Loucy (cell line): ENCODE results near the gene GRPR.
"Not testable (repeated sequence)": the region's sequence is repeated elsewhere in the genome, so short reads cannot be mapped to it uniquely, and the experiment has no call there.

Experiments
- EZH2phosphoT487 ChIP-seq: fragments of 200-600 bp; IDR thresholded peaks from 2 replicates; pipeline ENCODE4 v1.6.1; 2018; ENCODE audit warnings: antibody characterized with exemption, mild to moderate bottlenecking, moderate library complexity, borderline replicate concordance
- TF ChIP-seq, protein P1 (sequence below): fragments of 200-600 bp; sonication (generic); conservative IDR thresholded peaks from 2 replicates; pipeline ENCODE4 v1.5.1; 2014; ENCODE audit warnings: mild to moderate bottlenecking, antibody characterized with exemption, low read length

DNA sequence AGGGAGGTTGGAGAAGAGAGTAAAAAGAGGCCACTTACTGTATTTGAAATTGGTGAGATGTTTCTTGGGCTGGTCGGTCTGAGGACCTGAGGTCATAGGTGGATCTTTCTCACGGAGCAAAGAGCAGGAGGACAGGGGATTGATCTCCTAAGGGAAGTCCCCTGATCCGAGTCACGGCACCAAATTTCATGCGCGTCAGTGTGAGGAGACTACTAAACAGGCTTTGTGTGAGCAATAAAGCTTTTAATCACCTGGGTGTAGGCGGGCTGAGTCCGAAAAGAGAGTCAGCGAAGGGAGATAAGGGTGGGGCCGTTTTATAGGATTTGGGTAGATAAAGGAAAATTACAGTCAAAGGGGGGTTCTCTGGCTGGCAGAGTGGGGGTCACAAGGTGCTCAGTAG is 60.5 kb downstream of the GRPR start:
- TF ChIP-seq, protein P1, sequence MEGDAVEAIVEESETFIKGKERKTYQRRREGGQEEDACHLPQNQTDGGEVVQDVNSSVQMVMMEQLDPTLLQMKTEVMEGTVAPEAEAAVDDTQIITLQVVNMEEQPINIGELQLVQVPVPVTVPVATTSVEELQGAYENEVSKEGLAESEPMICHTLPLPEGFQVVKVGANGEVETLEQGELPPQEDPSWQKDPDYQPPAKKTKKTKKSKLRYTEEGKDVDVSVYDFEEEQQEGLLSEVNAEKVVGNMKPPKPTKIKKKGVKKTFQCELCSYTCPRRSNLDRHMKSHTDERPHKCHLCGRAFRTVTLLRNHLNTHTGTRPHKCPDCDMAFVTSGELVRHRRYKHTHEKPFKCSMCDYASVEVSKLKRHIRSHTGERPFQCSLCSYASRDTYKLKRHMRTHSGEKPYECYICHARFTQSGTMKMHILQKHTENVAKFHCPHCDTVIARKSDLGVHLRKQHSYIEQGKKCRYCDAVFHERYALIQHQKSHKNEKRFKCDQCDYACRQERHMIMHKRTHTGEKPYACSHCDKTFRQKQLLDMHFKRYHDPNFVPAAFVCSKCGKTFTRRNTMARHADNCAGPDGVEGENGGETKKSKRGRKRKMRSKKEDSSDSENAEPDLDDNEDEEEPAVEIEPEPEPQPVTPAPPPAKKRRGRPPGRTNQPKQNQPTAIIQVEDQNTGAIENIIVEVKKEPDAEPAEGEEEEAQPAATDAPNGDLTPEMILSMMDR: not testable (repeated sequence)
- not testable (repeated sequence) for TF ChIP-seq EZH2phosphoT487
